ENCODE measurements around the gene CARNS1.
"Not testable (repeated sequence)": the region's sequence is repeated elsewhere in the genome, so short reads cannot be mapped to it uniquely, and the experiment has no call there.

The CARNS1 gene

DNA sequence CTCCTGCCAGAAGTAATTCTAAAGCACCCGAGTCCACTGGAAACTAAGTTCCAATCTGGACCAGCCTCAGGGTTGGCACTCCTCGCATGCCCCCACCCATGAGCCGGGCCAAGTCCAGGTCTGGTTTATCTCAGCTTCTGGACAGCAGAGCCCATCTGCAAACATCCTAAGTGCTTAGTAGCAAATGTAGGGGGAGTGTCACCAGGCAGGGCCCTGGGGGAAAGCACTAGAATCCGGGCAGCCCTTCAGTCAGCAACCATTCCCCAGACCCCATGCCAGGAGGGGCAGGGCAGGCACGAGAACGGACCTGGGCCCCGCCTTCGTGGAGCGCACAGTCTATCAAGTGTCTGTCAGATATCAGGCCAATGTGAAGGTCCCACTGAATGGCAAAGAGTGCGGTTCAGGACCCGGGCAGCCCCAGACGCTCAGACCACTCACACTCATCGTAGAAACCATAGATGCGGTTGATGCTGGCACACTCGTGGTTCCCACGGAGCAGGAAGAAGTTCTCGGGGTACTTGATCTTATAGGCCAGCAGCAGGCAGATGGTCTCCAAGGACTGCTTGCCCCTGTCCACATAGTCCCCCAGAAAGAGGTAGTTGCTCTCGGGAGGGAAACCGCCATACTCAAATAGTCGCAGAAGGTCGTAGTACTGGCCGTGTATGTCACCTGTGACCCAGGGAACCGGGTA, 15.1 kb upstream of the CARNS1 start:
- Mint-ChIP-seq H3K4me3 (peak overlapping the region; percentile 89), H3K4me1 (peaks cover 55% of the 10 kb centered on the region), H3K36me3 (peaks cover 31% of the 10 kb centered on the region), H3K9me3 (no peaks in the 10 kb centered on the region), H3K27me3 (no peaks in the 10 kb centered on the region), H3K27ac (peak overlapping the region; percentile 75)
- no peak for ATAC-seq

DNA sequence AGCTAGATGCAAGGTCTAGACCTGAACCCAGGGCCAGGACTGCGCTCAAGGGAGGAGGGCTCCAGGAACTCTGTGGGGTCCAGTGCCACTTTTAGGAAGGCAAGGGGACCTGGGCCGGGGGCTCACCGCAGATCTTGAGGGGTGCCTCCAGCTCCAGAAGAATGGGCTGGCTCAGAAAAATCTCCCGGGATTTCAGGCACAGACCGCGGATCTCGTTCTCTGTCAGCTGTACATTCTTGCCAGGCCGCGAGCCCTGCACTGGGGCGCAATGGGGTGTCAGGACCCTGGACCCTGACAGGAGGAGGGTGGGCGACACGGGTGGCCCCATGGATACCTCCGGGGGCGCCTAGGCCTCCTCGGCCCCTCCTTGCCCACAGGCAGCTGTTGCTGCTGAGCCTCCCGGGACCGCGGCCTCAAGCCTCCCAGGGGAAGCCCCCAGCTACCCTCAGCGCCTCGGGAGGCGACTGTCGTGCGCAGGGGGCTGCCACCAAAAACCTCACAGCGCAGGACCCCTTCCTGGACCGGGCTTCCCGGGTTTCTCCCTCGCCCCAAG, 14.5 kb upstream of the CARNS1 start:
- Mint-ChIP-seq H3K27me3 (no peaks in the 10 kb centered on the region), H3K27ac (peak overlapping the region; percentile 75), H3K4me1 (peaks cover 60% of the 10 kb centered on the region), H3K36me3 (peaks cover 30% of the 10 kb centered on the region), H3K4me3 (peak overlapping the region; percentile 89), H3K9me3 (no peaks in the 10 kb centered on the region)
- ATAC-seq, result peak; percentile 42

DNA sequence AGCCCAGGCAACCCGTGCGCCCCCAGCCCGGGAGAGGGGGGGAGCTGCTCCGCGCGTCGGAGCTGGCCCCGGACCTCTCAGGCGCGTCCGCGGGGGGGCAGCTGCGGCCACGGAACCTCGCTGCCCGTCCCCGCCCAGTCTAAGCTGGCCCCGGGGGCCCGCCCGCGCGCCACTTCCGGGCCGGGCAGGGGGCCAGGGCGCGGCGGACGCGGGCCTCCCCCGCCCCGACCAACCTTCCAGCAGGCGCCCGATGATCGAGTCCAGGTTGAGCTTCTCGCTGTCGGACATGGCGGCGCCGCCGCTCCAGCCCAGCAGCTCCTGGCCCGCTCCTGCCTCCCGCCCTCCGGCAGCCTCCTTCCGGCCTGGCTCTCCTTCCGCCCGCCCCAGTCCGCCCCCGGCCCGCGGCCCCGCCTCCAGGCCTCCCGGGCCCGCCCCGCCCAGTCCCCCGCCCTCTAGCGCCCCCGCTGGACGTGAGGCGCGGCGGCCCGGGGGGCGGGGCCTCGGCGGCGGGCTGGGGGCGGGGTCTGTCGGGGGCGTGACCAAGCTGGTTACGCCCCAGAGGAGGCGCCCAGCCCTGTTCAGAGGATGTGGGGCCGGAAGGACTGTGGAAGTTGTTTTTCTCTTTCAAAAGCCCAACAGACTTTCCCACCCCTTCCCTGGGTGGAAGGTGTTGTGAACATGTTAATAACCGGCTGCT, 13.8 kb upstream of the CARNS1 start, which contains the start of gene PPP1CA:
PPP1CA (minus strand) TSS at position 364 of the 697 bp plus-strand sequence; CDS start at position 288, 76 bp downstream.
- H3K27ac Mint-ChIP-seq, result peak within 1 kb of the TSS; percentile 75
- H3K36me3 Mint-ChIP-seq, result peaks cover 30% of the 10 kb centered on the region
- H3K4me1 Mint-ChIP-seq, result peaks cover 60% of the 10 kb centered on the region

DNA sequence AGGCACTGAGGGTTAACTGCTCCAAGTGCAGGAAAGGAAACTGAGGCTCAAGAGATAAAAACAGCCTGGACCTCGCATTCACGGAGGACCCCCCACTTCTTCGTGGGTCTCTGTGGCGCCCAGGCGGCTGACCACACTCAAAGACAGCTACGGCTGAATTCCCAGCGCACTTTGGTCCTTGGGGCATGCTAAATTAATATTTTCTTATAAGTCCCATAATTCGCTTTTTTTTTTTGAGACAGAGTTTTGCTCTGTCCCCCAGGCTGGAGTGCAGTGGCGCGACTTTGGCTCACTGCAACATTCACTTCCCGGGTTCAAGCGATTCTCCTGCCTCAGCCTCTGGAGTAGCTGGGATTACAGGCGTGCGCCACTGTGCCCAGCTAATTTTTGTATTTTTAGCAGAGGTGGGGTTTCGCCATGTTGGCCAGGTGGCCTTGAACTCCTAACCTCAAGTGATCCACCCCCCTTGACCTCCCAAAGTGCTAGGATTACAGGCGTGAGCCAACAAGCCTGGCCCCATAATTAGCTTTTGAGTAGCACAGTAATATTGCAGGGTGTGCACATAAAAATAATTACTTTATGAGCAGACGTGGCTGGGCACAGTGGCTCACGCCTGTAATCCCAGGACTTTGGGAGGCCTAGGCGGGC, 13.2 kb upstream of the CARNS1 start:
- Mint-ChIP-seq H3K36me3 (peaks cover 30% of the 10 kb centered on the region), H3K4me1 (peaks cover 60% of the 10 kb centered on the region), H3K4me3 (peak overlapping the region; percentile 86), H3K27ac (peak overlapping the region; percentile 75)
- H3K9me3 Mint-ChIP-seq, H3K27me3 Mint-ChIP-seq, ATAC-seq: not testable (repeated sequence)

More for the DNA sequence above, 13.8 kb upstream of the CARNS1 start, which contains the start of gene PPP1CA:
- Mint-ChIP-seq H3K4me3 (peak within 1 kb of the TSS; percentile 89), H3K27me3 (no peaks in the 10 kb centered on the region), H3K9me3 (no peaks in the 10 kb centered on the region)
- ATAC-seq, result peak; percentile 87

DNA sequence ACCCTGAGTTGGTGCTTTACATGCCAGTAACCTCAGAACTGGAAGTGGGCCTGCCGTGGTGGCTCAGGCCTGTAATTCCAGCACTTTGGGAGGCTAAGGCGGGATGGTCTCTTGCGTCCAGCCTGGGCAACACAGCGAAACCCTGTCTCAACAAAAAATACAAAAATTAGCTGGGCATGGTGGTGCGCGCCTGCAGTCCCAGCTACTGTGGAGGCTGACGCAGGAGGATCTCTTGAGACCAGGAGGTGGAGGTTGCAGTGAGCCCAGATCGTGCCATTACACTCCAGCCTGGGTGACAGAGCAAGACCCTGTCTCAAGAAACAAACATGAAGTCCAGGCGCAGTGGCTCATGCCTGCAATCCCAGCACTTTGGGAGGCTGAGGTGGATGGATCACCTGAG, 12.4 kb upstream of the CARNS1 start:
- Mint-ChIP-seq H3K27ac (peak overlapping the region; percentile 75), H3K4me1 (peaks cover 62% of the 10 kb centered on the region), H3K36me3 (peaks cover 24% of the 10 kb centered on the region), H3K4me3 (peak overlapping the region; percentile 86)
- H3K27me3 Mint-ChIP-seq, H3K9me3 Mint-ChIP-seq, ATAC-seq: not testable (repeated sequence)

DNA sequence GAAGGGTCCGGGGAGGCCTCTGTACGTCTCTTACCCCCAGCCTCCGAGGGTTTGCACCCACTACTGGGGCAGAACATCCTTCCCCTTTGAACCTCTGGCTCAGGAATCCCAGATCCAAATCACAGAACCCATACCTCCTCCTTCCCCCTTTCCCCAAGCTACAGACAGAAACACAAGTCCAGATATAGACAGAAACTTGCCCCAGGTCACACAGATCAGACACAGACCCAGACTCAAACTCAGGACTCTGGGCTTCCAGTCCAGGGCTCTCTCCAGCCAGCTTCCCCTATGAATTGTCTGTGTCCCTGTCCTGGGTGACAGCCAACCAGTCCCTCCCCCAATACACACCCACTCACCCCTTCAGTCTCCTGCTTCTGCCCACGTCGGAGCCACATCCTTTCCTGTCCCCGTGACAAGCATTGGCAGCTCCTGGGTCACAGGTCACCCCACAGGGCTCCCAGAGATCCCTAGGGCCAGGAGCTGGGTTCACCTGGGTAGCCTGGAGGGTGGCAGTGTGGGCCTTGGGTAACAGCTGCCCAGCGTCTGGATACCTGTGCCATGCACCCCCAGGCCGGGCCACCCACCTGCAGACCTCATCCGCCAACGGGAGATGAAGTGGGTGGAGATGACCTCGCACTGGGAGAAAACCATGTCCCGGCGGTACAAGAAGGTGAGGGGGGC, 10.8 kb upstream of the CARNS1 start:
- Mint-ChIP-seq H3K4me1 (peaks cover 73% of the 10 kb centered on the region), H3K9me3 (no peaks in the 10 kb centered on the region), H3K4me3 (peak overlapping the region; percentile 86), H3K27ac (peak overlapping the region; percentile 75), H3K27me3 (no peaks in the 10 kb centered on the region), H3K36me3 (peaks cover 18% of the 10 kb centered on the region)
- ATAC-seq, result no peak

DNA sequence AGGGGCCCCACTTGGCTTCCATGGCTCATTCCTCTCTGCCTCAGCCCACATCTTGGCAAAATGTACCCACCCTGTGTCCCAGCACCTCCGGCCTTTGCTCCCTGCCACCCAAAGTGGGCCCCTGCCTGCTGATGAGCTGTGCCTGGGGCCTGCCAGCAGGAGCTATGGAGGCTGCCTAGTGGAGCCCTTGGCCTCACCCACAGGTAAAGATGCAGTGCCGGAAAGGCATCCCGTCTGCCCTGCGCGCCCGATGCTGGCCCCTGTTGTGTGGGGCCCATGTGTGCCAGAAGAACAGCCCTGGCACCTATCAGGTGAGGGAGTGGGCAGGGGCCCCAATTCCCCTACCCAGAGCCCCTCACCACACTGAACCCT, 10.3 kb upstream of the CARNS1 start:
- Mint-ChIP-seq H3K4me3 (peak overlapping the region; percentile 86), H3K27ac (peak overlapping the region; percentile 75), H3K9me3 (no peaks in the 10 kb centered on the region), H3K4me1 (peaks cover 75% of the 10 kb centered on the region), H3K36me3 (peaks cover 18% of the 10 kb centered on the region), H3K27me3 (no peaks in the 10 kb centered on the region)
- no peak for ATAC-seq

DNA sequence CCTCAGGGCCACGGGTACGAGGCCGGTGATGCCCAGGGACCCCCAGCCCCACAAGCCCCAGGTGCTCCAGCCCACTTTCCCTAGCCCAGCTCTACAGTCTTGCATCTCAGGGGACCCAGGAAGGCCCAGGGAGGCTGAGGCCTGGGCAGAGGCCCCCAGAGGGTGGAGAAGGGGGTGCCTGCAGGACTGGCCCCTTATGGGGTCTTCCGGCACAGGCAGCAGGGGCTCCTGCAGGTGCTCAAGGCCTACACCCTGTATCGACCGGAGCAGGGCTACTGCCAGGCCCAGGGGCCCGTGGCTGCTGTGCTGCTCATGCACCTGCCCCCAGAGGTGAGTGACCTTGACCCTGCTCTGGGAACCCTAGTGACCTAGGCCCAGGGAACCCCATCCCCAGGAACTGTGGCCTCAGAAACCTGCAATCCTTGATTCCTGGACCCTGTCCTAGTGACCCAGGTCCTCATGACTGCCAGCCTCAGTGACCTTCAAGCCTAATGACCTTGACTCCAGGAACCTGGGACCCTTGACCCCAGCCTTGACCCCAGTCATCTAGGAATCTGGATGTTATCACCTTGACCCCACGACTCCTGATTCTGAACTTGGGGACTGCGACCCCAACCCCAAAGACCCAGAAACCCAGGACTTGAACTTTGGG, 9.7 kb upstream of the CARNS1 start:
- Mint-ChIP-seq H3K4me1 (peaks cover 75% of the 10 kb centered on the region), H3K4me3 (peak overlapping the region; percentile 86), H3K36me3 (peaks cover 12% of the 10 kb centered on the region), H3K9me3 (no peaks in the 10 kb centered on the region), H3K27ac (peak overlapping the region; percentile 75), H3K27me3 (no peaks in the 10 kb centered on the region)
- no peak for ATAC-seq

DNA sequence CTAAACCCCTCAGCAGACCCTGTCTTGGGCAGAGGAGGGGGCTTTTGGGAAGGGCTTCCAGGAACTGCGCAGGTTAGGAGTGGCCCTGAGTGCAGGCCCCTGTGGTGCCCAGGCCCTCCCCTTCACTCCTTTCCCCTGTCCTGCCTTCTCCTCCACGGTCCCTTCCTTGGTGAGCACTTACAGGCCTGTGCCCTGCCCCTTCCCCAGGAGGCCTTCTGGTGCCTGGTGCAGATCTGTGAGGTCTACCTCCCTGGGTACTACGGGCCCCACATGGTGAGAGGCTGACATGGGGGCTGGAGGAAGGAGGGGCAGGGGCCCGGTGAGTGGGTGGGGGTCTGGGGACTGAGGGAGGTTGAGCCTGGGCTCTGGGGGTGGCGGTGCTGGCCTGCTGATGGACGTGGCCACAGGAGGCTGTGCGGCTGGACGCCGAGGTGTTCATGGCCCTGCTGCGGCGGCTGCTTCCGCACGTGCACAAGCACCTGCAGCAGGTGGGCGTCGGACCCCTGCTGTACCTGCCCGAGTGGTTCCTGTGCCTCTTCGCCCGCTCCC, 9.0 kb upstream of the CARNS1 start:
- H3K36me3 Mint-ChIP-seq, result peaks cover 11% of the 10 kb centered on the region
- peak overlapping the region; percentile 75 for H3K27ac Mint-ChIP-seq
- peak overlapping the region; percentile 73 for H3K4me3 Mint-ChIP-seq
- H3K27me3 Mint-ChIP-seq, result no peaks in the 10 kb centered on the region
- ATAC-seq, result no peak
- no peaks in the 10 kb centered on the region for H3K9me3 Mint-ChIP-seq
- H3K4me1 Mint-ChIP-seq, result peaks cover 80% of the 10 kb centered on the region

DNA sequence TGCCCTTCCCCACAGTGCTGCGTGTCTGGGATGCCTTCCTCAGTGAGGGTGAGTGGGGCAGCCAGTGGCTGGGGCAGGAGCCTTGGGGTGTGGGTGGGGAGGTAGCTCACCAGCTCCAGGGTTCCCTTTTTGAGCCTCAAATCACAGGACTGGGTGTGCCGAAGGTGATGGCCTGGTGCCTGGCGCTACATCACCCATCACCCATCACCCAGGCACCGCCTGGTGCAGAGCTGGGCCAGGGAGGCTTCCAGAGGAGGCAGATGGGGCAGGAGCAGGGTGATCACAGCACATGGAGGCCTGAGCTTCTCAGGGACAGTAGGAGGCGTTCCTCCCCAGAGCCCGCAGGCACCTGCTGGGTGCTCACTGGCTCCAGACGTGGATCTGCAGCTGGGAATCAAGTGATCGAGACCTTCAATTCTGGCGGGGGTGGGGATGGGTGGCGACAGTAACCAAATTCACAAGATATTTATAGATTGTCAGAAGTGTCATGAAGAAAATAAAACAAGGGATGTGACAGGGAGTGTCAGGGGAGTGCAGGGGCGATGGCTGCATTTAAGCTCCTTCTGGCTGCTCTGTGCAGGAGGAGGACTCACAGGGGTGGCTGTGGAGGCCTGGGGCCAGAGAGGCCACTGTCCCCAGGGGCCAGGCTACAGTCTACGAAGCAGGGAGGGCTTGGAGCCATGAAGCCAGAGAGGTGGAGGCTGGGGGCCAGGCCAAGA, 8.3 kb upstream of the CARNS1 start:
- Mint-ChIP-seq H3K9me3 (no peaks in the 10 kb centered on the region), H3K4me1 (peaks cover 86% of the 10 kb centered on the region), H3K4me3 (peak overlapping the region; percentile 73), H3K36me3 (peaks cover 11% of the 10 kb centered on the region), H3K27me3 (no peaks in the 10 kb centered on the region), H3K27ac (peak overlapping the region; percentile 75)
- ATAC-seq, result no peak

DNA sequence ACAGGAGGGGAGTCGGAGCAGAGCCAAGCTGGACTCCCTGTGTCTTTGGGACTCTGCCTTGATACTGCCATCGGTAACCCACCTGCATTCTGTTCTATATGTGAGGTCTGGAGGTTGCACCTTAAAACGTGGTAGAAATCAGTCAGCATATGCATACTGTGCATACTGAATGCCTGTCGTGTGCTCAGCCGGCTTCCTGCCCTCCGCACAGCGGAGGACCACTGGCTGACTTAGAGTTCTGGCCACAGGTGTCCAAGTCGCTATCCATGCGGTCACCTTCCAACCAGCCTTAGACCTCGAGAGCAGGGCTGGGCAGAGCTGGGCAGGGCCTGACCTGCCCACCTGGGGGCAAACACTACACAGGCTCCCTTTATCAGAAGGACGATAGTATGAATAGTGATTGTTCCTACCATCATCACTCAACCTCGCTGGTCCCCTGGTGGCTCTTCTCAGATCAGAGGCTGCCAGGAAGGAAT, 7.8 kb upstream of the CARNS1 start:
- Mint-ChIP-seq H3K36me3 (peaks cover 11% of the 10 kb centered on the region), H3K27me3 (no peaks in the 10 kb centered on the region), H3K4me1 (peaks cover 92% of the 10 kb centered on the region), H3K27ac (peak overlapping the region; percentile 75), H3K4me3 (peak overlapping the region; percentile 73), H3K9me3 (no peaks in the 10 kb centered on the region)
- ATAC-seq, result no peak

DNA sequence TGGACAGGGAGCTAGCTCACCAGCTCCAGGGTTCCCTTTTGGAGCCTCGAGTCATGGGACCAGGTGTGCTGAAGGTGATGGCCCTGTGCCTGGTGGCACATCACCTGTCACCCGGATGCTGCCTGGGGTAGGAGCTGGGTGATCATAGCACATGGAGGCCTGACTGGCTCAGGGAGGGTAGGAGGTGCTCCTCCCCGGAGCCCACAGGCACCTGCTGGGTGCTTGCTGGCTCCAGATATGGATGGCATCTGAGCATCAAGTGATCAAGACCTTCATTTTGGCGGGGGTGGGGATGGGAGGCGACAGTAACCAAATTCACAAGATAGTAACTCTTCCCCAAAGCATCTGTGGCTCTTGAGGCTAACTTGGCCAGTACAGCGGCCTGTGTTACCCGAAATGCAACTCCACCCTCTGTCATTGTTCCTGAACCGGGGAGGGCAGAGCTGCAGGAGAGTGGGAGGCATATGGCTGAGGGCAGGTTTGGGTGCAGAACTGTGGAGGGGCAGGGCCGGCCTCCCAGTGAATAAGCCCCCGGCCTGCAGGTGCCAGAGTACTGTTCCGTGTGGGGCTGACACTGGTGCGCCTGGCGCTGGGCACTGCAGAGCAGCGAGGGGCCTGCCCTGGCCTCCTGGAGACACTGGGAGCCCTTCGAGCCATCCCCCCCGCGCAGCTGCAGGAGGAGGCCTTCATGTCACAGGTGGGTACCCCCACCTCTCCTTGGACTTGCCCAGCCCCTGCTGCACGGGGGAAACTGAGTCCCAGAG, 6.9 kb upstream of the CARNS1 start:
- ATAC-seq, result no peak
- Mint-ChIP-seq H3K9me3 (no peaks in the 10 kb centered on the region), H3K36me3 (peaks cover 11% of the 10 kb centered on the region), H3K4me1 (peaks cover 94% of the 10 kb centered on the region), H3K27me3 (no peaks in the 10 kb centered on the region), H3K4me3 (peak overlapping the region; percentile 89), H3K27ac (peak overlapping the region; percentile 75)

DNA sequence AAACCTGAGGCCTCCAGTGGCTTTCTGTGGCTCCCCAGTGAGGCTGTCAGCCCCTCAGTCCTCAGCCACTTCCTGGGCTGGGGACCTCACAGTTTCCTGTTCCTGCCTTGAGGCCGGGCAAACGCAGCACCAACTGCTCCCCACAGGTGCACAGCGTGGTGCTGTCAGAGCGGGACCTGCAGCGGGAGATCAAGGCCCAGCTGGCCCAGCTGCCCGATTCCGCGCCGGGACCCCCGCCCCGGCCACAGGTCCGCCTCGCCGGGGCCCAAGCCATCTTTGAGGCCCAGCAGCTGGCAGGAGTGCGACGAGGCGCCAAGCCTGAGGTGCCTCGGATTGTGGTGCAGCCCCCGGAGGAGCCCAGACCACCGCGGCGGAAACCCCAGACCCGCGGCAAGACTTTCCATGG, 6.2 kb upstream of the CARNS1 start:
- Mint-ChIP-seq H3K27me3 (no peaks in the 10 kb centered on the region), H3K4me1 (peaks cover 99% of the 10 kb centered on the region), H3K27ac (peak overlapping the region; percentile 75), H3K4me3 (peak overlapping the region; percentile 89), H3K9me3 (no peaks in the 10 kb centered on the region), H3K36me3 (peaks cover 11% of the 10 kb centered on the region)
- ATAC-seq, result peak; percentile 77

Data from stimulated activated memory B cell treated with anti-CD40 and anti-IgM and Interleukin-4, amounts not matched to agents 10 μg/mL and 1 μg/mL and 100 μg/mL, for 72 hours (primary cell).